ENCODE data around the gene CABLES1. TPM values are rescaled to one million over a fixed set of nuclear protein-coding genes. Genes with fewer than 3 reads are reported as not detected.
"Not testable (repeated sequence)": the region's sequence is repeated elsewhere in the genome, so short reads cannot be mapped to it uniquely, and the experiment has no call there.

Gene CABLES1
- polyA plus RNA-seq, 5 donors = 44.9 to 82.1 (median 73.6) TPM

DNA sequence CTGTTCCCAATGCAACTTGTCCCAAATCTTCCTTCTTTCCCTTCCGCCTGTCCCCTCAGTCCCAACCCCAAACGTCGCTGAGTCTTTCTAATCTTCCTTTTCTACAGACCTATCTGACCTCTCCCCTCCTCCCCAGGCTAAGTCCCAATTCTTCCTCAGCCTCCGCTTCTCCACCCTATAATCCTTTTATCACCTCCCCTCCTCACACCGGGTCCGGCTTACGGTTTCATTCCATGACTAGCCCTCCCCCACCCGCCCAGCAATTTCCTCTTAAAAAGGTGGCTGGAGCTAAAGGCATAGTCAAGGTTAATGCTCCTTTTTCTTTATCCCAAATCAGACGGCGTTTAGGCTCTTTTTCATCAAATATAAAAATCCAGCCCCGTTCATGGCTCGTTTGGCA, 150.3 kb downstream of the CABLES1 start:
- DNase-seq = not testable (repeated sequence)

DNA sequence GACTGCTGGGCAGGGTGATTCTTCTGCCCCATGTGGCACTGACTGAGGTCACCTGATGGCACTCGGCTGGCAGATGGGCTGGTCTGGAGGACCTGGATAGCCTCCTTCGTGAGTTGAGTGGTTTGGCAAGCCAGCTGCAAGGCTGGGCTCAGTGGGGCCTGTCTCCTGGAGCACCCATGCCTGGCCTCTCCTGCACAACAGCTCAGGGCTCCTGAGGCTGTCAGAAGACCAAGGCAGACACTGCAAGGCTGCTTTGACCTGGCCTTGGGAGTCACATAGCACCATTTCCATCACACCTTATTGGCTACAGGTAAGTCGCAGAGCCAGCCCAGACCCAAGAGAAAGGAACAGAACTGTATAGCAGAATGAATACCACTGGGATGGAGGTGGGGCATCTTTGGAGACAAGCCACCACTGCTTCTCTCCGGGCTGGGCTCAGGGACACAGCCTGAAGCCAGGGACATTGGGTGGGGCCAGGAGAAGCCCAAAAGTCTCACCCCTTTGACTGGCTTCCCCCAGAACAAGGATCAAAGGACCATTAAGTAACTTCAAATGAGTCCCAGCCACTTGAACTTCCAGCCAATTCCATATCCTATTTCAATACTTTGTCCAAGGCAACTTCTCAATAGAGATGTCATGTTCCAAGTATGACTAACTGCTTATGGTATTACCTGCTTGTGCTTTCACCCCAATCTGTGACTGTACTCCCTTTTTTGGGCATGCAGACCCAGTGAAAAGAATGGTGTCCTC, 156.3 kb downstream of the CABLES1 start:
- no peak for DNase-seq

DNA sequence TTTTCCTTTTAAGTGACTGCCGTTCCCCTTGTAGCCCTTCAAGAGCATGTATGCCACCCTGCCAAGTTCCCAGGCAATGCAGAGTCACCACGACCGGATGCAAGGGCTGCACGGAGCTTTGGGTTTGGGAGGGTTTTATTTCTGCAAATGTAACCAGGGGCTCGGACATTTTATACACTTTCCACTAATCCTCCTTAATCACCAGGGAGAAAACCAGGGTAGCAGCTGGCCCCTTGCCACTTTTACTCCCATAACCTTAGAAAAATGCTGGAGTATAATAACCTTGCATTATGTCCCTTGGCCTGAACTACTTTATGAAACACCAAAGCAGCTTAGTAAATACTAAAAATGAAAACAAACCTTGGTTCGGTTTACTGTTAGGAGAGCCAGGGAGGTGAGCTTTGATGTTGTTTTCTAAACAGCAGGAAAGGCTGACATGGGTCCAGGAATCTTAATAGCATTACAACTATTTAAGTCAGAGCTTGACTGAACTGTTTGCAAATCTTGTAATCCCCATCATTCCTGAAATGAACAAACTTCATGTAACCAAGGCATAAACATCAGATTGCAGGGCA, 165.0 kb downstream of the CABLES1 start:
- no peak for DNase-seq

DNA sequence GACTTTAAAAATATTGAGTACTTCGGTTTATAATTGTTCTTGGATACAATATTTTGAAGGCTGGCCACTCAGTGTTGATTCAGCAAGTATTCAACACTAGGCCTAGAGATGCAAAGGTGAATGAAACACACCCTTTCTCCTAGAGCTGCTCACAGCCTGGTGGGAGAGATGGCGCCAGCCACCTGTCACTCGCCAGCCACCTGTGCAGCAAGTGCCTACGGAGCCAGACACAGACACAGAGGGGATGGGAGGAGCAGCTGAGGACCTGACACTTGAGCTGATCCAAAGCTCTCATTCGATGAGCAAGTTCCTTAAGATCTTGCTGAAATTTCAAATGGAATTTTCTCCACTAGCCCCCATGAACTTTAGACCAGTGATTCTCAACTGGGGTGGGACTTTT, 166.7 kb downstream of the CABLES1 start:
- no peak for DNase-seq

DNA sequence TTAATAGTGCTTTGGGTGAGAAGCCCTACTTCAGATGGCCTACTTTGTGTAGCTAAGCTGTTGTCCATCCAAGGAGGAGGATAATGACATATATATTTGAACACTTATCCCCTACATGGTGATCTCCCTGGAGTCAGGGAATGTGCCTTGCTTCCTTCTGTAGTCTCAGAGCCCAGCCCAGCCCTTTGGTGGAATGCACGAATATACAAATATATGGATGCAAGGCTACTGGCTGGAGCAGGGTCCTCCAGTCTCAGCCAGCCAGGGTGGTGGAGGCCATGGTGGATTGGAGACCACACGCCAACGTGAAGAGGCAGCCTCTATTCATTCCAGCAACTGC, 167.2 kb downstream of the CABLES1 start:
- no peak for DNase-seq

DNA sequence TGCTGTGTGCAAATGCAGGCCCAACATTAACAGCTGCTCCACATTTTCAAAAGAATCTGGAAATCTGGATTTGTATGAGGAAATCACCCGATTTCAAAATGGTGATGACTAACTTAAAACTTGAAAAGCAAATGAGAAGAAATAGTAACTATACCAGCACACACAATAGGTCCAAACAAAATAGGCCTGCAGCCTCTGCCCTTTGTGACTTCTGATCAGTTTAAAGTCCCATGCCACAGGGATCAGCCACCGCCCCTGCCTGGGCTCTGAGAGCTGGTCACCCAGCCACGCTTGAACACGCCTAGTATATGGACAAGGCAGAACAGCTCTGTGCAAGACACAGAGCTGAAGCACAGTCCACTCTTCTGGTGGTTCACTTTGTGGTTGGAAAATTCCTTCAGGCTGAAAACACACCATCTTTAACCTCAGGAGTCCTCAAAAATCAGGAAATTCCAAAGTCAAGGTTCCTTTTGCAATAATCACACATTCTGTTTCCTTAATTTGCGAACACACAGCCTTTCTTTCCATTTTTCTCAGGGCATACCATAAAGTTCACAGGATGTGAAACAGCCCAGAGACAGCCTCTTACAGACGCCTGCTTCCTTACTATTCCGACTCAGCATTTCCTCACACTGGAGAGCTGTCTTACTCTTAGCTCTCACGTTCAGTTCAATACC, 167.7 kb downstream of the CABLES1 start:
- DNase-seq = no peak

DNA sequence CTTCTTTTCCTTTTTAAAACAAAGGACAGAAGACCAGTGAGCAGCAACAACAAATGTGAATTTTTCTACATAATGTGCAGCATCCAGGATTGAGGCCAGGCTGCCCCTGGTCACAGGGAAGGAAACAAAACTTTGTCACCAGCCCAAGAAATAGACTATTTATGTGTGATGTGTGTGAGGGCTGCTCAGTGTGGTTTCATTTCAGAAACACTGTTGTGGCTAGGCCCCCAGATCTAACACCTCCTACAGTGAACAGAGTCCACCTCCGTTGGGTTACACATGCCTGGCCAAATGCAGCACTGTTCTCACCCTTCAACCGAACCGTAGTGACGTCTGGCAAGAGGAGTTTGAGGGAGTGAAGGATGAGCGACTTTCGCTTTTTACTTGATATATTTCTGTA, 171.5 kb downstream of the CABLES1 start:
- DNase-seq = no peak

DNA sequence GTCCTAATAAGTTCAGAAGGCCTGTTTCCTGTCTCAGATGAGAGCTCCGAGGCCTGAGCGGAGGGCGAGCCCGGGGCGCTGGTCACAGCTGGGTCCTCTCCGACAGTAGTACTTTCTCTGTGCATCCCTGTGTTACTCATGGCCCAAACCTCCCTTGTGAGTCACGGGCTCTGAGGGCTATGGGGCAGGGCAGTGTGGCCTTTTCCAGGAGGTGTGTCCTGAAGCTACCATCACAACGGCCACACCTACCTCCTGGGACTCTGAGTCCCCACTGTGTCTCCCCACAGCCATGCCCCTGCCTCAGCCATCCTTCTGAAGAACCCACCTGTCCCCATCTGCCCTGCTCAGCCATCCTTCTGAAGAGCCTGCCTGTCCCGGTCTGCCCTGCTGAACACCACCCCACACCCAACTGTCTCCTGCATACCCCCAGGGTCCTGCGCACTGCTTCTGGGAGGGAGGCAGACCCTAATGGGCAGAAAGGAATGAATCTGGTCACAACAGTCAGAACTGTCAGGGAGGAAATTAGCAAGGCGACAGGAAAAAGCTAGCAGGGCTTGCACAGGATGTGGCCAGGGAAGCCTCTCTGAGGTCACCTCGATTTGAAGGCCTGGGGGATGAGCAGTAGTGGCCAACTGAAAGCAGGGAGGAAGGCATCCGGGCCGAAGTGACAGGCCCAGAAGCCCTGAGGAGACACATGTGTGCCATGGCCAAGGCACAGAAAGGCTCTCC, 172.4 kb downstream of the CABLES1 start:
- no peak for DNase-seq

Other genes starting within 250 kb of the CABLES1 start
- gene RBBP8, start 202.2 kb upstream of the CABLES1 start, polyA plus RNA-seq (ENCODE audit: insufficient read depth in 1 of 5, insufficient read length in 5 of 5, low replicate concordance in 1 of 5) = 10 to 100 TPM; 24.4 to 36.4 (median 32.0) TPM

All from right lung (tissue), 5 donors.